Measurements from ENCODE around the gene GTF2A2. TPM values are rescaled to one million over a fixed set of nuclear protein-coding genes. Genes with fewer than 3 reads are reported as not detected.
"Not testable (repeated sequence)": the region's sequence is repeated elsewhere in the genome, so short reads cannot be mapped to it uniquely, and the experiment has no call there.

GTF2A2 gene
- total RNA-seq, 1 experiment from 2014 or later = 175 TPM

- ChIA-PET CTCF (interaction anchor here (0.6 to 1.5 kb wide), 4 partner anchors 14 to 109 kb away, joined by 3 to 15 read pairs (median 4); no protein-coding TSS in a partner anchor), RAD21 (ENCODE audit: low non-redundant PET in 1 of 2, low total read pairs in 2 of 2, uncharacterized antibody in 2 of 2, unreplicated experiment in 2 of 2) (interaction anchor here in 1 of 2 experiments (0.5 kb wide), 1 partner anchor 101 kb away, joined by 3 read pairs; no protein-coding TSS in a partner anchor)
- POLR2A ChIA-PET; H3K9me3 ChIP-seq (ENCODE audit: control insufficient read depth in 1 of 2, insufficient read depth in 1 of 2, low read depth in 1 of 2, low read length in 2 of 2); H3K27me3 ChIP-seq (ENCODE audit: insufficient read depth, low read length); H3K4me3 ChIP-seq (replicated peaks in 1 of 2; ENCODE audit: low read depth in 1 of 2, low read length in 2 of 2); BruUV-seq (replicated peaks); H4K20me1 ChIP-seq (ENCODE audit: insufficient read depth); DNase-seq (ENCODE audit: low read depth, low spot score); H3K4me2 ChIP-seq (ENCODE audit: low read length); H3K27ac ChIP-seq (ENCODE audit: low read depth, low read length); H2AFZ ChIP-seq (ENCODE audit: low read depth, low read length, poor library complexity, severe bottlenecking); H3K4me1 ChIP-seq (ENCODE audit: control insufficient read depth in 1 of 2, insufficient read depth in 2 of 2, low read length in 2 of 2); H3K9ac ChIP-seq (ENCODE audit: low read length); H3K9me2 ChIP-seq (ENCODE audit: insufficient read depth): not testable (repeated sequence)
- 0 out of 2 replicates have a peak, but pooled peaks have one; percentile 19 for ATAC-seq
- intact Hi-C loops (cut with micrococcal nuclease) = loop anchor here (10.0 kb wide), 1 partner anchor 653 kb away; the partner anchor contains the start of gene RNF111
- H3K36me3 ChIP-seq (ENCODE audit: control insufficient read depth in 1 of 2, insufficient read depth in 2 of 2, low read length in 2 of 2) = peaks cover 6 to 20% of the 10 kb centered on the region in 2 experiments; a peak in 2 of 4 replicates
- H3K79me2 ChIP-seq (ENCODE audit: insufficient read depth, low read length) = peaks cover 11% of the 10 kb centered on the region
- TF ChIP-seq RAD21 (IDR thresholded peaks at IDR 0.05; ENCODE audit: low read depth) (peak; percentile 37; the same call in 1 of the 2 replicates), CTCF (IDR thresholded peaks at IDR 0.05 in 2 of 3, conservative IDR thresholded peaks at IDR 0.05 in 1 of 3; ENCODE audit: borderline replicate concordance in 1 of 3, insufficient read depth in 1 of 3, low read depth in 2 of 3, low read length in 2 of 3) (peak in 2 of 3 experiments; percentile 18 to 35; a peak in 3 of 6 replicates)
These were observed 19.8 kb downstream of the GTF2A2 start for GRCh38 chr15:59637507-59637906.

- no peaks in the 10 kb centered on the region for H3K27me3 ChIP-seq (ENCODE audit: insufficient read depth, low read length)
- no peak overlapping the region for H3K4me3 ChIP-seq (replicated peaks in 1 of 2; ENCODE audit: low read depth in 1 of 2, low read length in 2 of 2)
- no peaks in the 10 kb centered on the region for H3K4me1 ChIP-seq (ENCODE audit: control insufficient read depth in 1 of 2, insufficient read depth in 2 of 2, low read length in 2 of 2)
- no peak overlapping the region for H2AFZ ChIP-seq (ENCODE audit: low read depth, low read length, poor library complexity, severe bottlenecking)
- ATAC-seq (no peak), DNase-seq (ENCODE audit: low read depth, low spot score) (no peak)
- CTCF ChIA-PET = interaction anchor here (1.2 to 3.9 kb wide), 2 partner anchors 103 to 107 kb away, joined by 5 to 20 read pairs; no protein-coding TSS in a partner anchor
- no peak overlapping the region for H3K27ac ChIP-seq (ENCODE audit: low read depth, low read length)
- peaks cover 6 to 11% of the 10 kb centered on the region in 2 experiments; a peak in 2 of 4 replicates for H3K36me3 ChIP-seq (ENCODE audit: control insufficient read depth in 1 of 2, insufficient read depth in 2 of 2, low read length in 2 of 2)
- intact Hi-C loops (cut with micrococcal nuclease) = loop anchor here (10.0 kb wide), 1 partner anchor 651 kb away; the partner anchor contains the start of gene RNF111
- no peak overlapping the region for H3K9ac ChIP-seq (ENCODE audit: low read length)
- H3K9me3 ChIP-seq (ENCODE audit: control insufficient read depth in 1 of 2, insufficient read depth in 1 of 2, low read depth in 1 of 2, low read length in 2 of 2) = no peaks in the 10 kb centered on the region
- H4K20me1 ChIP-seq (ENCODE audit: insufficient read depth) = no peaks in the 10 kb centered on the region
- BruUV-seq (replicated peaks) = TSS peak; percentile 25
- RAD21 ChIA-PET (ENCODE audit: low non-redundant PET in 1 of 2, low total read pairs in 2 of 2, uncharacterized antibody in 2 of 2, unreplicated experiment in 2 of 2) = no interaction called here
- POLR2A ChIA-PET = no interaction called here
- H3K9me2 ChIP-seq (ENCODE audit: insufficient read depth) = no peaks in the 10 kb centered on the region
- no peak overlapping the region for H3K4me2 ChIP-seq (ENCODE audit: low read length)
- H3K79me2 ChIP-seq (ENCODE audit: insufficient read depth, low read length) = peaks cover 6% of the 10 kb centered on the region
- TF ChIP-seq SP1 (IDR thresholded peaks at IDR 0.05; ENCODE audit: low read depth) (no peak), ATF3 (IDR thresholded peaks at IDR 0.05) (no peak), CTCF (IDR thresholded peaks at IDR 0.05 in 2 of 3, conservative IDR thresholded peaks at IDR 0.05 in 1 of 3; ENCODE audit: borderline replicate concordance in 1 of 3, insufficient read depth in 1 of 3, low read depth in 2 of 3, low read length in 2 of 3) (no peak), SRF (IDR thresholded peaks at IDR 0.05; ENCODE audit: low read depth) (no peak), EZH2phosphoT487 (IDR thresholded peaks at IDR 0.05; ENCODE audit: borderline replicate concordance) (no peak), ZFX (IDR thresholded peaks at IDR 0.05) (no peak), TCF7L2 (IDR thresholded peaks at IDR 0.05; ENCODE audit: borderline replicate concordance, extremely low read depth, insufficient read depth, insufficient read length) (no peak), JUND (IDR thresholded peaks at IDR 0.05) (no peak), RAD21 (IDR thresholded peaks at IDR 0.05; ENCODE audit: low read depth) (no peak), MAX (IDR thresholded peaks at IDR 0.05) (no peak), CEBPB (IDR thresholded peaks at IDR 0.05; ENCODE audit: low read depth) (no peak), ZBTB33 (IDR thresholded peaks at IDR 0.05; ENCODE audit: extremely low read depth, insufficient replicate concordance, low read length) (no peak)
These were observed 21.1 kb downstream of the GTF2A2 start for GRCh38 chr15:59636184-59636583.
